ENCODE data around the gene AP1S1.
"Not testable (repeated sequence)": the region's sequence is repeated elsewhere in the genome, so short reads cannot be mapped to it uniquely, and the experiment has no call there.

AP1S1 gene

GRCh38 chr7:101125989-101126650 lies 28.2 kb upstream of the AP1S1 start:
- DNase-seq, result no peak

- no peak for DNase-seq
Measured at GRCh38 chr7:101126651-101127459, 27.4 kb upstream of the AP1S1 start, which contains the start of gene SERPINE1. Gene SERPINE1, plus strand, starts transcription at chr7:101127104. Its CDS starts 1,290 bp downstream, at chr7:101128394.

DNA sequence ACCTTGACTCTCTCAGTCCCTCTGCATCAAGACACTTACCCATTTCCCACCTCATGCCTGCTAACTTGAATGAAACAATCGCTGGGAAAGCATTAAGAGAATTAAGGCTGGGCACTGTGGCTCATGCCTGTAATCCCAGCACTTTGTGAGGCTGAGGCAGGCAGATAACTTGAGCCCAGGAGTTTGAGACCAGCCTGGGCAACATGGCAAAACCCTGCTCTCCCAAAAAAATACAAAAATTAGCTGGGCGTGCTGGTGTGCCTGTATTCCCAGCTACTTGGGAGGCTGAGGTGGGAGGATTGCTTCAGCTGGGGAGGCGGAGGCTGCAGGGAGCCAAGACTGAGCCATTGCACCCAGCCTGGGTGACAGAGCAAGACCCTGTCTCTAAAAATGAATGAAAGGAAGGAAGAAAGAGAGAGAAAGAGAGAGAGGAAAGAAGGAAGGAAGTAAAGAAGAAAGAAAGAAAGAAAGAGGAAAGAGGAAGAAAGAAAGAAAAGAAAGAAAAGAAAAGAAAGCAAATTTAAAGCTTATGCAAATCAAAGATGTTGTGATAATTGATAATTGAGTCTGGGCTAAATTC lies 26.7 kb upstream of the AP1S1 start:
- no peak for DNase-seq

DNA sequence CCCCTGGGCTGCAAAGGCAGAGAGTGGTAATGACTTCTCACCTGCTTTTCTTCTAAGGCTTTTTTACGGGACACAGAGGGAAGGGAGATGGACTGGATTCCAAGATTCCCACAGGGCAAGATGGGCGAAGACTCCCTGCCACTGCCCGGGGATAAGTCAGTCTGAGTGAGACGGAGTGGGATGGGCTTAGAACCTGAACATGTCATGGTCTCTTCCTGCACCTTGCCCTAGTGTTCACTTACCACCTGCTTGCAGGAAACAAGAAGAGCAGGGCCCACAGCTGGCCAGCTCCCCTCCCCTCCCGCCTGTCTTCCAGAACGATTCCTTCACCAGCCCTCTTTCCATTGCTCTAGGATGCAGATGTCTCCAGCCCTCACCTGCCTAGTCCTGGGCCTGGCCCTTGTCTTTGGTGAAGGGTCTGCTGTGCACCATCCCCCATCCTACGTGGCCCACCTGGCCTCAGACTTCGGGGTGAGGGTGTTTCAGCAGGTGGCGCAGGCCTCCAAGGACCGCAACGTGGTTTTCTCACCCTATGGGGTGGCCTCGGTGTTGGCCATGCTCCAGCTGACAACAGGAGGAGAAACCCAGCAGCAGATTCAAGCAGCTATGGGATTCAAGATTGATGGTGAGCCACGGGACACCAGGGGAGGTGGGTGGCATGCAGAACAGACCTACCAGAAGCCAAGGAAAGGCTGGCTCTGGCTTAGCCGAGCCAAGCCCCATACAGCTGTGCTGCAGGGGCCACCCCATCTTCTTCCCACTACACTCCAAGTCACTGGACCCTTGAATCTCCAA lies 26.0 kb upstream of the AP1S1 start:
- DNase-seq, result no peak

GRCh38 chr7:101129603-101130117 lies 24.6 kb upstream of the AP1S1 start:
- DNase-seq, result no peak

GRCh38 chr7:101132626-101133600 lies 21.4 kb upstream of the AP1S1 start:
- DNase-seq, result not testable (repeated sequence)

DNA sequence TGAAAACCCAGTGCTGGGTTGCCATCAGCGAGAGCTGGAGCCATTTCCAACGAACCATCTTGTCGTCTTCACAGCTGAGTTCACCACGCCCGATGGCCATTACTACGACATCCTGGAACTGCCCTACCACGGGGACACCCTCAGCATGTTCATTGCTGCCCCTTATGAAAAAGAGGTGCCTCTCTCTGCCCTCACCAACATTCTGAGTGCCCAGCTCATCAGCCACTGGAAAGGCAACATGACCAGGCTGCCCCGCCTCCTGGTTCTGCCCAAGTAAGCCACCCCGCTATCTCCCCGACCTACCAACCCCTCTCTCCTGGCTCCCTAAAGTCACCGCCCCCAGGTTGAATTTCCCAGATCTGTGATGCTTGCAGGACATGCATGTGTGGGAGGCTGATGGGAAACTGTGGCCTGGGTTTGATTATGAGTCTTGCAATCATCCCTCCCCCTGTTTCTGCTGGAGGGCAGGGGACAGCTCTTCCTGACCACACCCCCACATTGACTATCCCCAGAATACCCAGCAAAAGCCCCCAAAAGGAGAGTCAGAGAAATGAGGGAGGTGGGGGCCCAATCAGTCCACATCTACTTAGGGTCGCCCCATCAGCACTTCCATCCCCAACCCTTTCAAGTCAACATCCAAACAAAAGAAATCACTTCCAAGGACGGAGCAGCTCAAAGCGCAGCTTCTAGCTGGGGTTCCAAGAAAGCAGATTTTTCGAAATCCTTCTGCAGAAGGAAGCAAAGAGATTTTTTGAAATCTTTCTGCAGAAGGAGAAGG lies 20.5 kb upstream of the AP1S1 start:
- no peak for DNase-seq

DNA sequence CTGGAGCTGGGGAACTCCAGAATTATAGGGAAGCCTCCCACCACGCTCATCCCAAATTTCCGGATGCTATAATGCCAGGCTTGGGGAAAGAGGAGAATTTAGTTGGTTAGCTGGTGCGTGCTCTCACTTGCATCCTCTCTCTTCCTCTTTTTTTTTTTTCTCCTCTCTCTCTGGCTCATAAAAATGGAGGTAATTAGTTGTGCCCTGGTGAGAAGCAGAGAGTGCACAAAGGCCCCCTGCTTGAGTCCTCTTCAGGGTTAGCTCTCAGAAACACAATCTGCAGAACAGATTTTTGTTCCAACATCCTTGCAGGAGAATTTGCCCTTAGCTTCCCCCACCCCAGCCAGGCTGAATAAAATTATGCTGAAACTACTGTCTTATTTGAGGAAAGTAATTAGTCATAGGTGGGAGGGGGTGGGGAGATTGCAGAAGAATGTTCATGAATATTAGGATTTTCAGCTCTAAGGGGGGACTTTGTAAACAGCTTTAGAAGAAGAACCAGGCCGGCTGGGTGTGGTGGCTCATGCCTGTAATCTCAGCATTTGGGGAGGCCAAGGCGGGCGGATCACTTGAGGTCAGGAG lies 19.8 kb upstream of the AP1S1 start:
- DNase-seq, result no peak

- DNase-seq, result no peak
Measured at GRCh38 chr7:101137651-101138212, 16.5 kb upstream of the AP1S1 start.

GRCh38 chr7:101138213-101138870 lies 15.9 kb upstream of the AP1S1 start:
- no peak for DNase-seq

DNA sequence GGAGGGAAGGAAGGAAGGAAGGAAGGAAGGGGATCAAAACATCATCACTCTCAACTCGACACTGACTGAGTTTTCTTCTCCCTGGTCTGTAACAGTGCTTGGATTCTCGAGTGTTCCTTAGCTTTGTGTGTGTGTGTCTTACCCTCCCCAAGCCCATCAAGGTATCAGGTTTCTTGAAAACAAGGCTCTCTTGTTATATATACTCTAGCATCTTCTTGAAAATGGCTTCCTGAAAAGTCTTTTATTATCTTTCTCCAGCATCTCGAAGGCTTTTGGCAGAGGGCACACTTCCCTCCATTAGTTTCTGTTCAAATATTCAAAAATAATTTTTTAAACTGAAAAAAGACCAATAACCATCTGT lies 14.0 kb upstream of the AP1S1 start:
- no peak for DNase-seq

DNA sequence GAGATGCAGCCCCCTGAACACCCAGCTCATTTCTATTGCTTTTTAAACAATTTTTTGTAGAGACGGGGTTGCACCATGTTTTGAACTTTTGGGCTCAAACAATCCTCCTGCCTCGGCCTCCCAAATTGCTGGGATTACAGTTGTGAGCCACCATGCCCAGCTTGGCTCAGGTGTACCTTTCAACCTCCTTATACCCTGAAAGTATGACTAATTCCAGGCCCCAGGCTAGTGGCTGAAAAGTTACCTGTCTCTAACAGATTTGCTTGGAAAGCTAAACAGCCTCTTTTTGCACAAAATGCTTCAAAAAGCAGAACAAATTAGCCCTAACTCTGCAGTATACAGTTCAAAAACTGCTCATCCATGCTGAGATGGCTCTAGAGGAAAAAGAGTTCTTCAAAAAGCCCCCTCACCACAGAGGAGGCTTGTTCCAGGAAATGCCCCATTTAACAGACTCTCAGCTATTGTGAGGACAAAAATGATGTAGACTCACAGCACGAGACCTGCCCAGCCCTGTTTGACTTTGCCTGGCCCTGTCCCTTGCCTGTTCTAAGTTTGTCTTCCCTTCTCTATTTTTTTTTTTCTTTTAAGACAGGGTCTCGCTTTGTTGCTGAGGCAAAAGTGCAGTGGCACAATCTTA lies 13.4 kb upstream of the AP1S1 start:
- DNase-seq, result no peak

GRCh38 chr7:101151908-101152651 lies 2.2 kb upstream of the AP1S1 start:
- no peak for DNase-seq

GRCh38 chr7:101154693-101155102 lies 422 bp downstream of the AP1S1 start:
- no peak for DNase-seq

DNA sequence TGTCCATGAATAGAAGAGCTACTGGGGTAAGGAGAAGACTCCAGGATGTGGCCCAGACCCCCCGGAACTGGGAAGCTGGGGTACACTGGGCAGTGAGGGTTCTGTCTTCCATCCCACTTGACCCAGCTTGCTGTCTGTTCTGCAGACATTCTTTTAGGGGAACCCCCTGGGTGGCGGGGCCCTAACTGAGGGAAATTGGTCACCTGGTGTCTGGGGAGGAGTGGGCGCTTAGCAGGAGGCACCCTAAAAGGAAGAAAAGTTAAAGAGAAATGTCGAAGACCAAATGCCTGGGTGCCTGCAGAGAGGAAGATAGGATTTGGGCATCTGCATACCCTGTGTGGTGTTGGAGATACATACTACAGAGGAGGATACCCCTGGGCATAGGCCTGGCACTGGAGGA lies 1.0 kb downstream of the AP1S1 start:
- no peak for DNase-seq

- DNase-seq, result no peak
Measured at GRCh38 chr7:101156277-101156676, 2.0 kb downstream of the AP1S1 start.

- DNase-seq, result no peak
Measured at GRCh38 chr7:101156866-101157589, 2.8 kb downstream of the AP1S1 start.

Data from NCI-H526 treated with DMSO at 0.1 percent for 48 hours (cell line).